T-helper 2 cell treated with Interferon-gamma antibody and Interleukin-4, amounts not matched to agents 100 ng/mL and 5 ng/mL, for 36 hours (primary cell): ENCODE results near the gene COQ8A. TPM values are rescaled to one million over a fixed set of nuclear protein-coding genes. Genes with fewer than 3 reads are reported as not detected.
"Not testable (repeated sequence)": the region's sequence is repeated elsewhere in the genome, so short reads cannot be mapped to it uniquely, and the experiment has no call there.

Experiments used
- intact Hi-C: fragments of 100-400 bp; cut with micrococcal nuclease; formaldehyde crosslinking; loops from one replicate; pipeline ENCODE4 v1.15.1; 2023
- total RNA-seq: library from RNA; stranded (reverse); gene quantifications from 2 replicates; pipeline ENCODE4 v1.2.3, GENCODE V29; 2022

The COQ8A gene
- total RNA-seq, 1 donor from 2014 or later = 29.3 TPM

DNA sequence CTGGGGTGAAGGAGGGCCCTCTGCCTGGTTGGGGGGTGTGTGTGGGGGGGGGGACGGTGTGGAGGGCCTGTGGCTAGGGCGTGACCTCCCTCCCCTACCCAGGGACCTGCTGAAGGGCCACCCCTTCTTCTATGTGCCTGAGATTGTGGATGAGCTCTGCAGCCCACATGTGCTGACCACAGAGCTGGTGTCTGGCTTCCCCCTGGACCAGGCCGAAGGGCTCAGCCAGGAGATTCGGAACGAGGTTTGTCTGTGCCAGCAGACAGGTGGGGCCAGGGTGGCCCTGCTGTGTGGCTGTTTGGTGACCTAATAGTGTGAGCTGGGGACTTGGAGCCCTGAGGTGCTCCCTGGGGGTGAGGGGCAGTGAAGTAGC is 43.9 kb downstream of the COQ8A start:
- intact Hi-C loops = no loop called here

DNA sequence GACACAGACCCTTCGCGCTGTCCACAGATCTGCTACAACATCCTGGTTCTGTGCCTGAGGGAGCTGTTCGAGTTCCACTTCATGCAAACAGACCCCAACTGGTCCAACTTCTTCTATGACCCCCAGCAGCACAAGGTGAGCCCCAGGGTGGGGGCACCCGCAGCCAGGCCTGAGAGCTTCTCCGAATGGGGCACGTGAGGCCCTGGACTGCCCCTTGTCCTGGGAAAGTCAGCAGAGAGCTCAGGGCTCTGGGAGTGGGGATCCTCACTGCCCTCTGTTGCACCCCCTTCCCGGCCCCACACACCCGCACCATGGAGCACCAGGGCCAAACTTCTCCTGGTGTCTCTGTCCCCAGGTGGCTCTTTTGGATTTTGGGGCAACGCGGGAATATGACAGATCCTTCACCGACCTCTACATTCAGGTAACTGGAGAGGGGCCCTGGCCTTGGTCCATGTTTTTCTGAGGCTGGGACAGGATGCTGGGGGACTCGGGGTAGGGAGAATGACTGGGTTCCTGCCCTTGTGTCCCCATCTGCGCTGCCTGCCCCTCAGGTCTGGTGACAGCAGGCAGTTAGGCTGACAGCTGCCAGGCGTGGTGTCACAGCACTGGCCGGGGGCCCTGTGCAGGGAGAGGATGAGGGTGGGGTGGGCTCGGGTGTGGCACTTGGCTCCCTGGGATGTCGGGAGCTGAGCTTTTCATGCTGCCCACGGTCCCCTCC is 44.6 kb downstream of the COQ8A start:
- intact Hi-C loops = no loop called here

DNA sequence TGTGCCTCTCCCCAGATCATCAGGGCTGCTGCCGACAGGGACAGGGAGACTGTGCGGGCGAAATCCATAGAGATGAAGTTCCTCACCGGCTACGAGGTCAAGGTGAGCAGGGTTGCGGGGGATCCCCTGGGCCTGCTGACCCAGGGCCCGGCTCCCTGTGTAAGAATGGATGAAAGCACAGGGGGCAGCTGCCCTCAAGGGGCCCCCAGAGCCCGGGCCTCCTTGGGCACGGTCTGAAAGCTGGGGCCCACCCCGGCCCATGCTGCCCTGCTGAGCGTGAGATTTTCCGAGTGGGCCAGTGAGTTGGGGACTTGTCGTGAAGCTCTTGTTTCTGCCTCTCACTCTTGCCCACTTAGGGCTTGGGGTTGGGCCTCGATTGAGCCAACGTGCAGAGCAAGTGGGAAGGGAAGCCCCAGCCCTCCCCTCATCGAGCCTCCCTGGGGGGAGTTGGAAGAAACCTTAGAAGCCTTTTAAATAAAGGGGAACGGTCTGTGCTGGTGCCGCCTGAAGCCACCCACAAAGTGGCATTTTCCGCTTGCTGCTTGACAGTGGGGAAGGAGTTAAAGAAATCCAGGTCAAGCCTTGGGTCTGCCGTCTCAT is 45.2 kb downstream of the COQ8A start:
- intact Hi-C loops = no loop called here

- intact Hi-C loops = no loop called here
Measured at GRCh38 chr1:226985839-226986463, 45.9 kb downstream of the COQ8A start.

GRCh38 chr1:226986496-226987178 is 46.5 kb downstream of the COQ8A start:
- intact Hi-C loops = no loop called here

GRCh38 chr1:226987179-226987536 is 47.1 kb downstream of the COQ8A start:
- intact Hi-C loops = no loop called here

GRCh38 chr1:226987623-226988333 is 47.7 kb downstream of the COQ8A start:
- intact Hi-C loops = no loop called here

- intact Hi-C loops = no loop called here
Measured at GRCh38 chr1:226988334-226988666, 48.2 kb downstream of the COQ8A start.

DNA sequence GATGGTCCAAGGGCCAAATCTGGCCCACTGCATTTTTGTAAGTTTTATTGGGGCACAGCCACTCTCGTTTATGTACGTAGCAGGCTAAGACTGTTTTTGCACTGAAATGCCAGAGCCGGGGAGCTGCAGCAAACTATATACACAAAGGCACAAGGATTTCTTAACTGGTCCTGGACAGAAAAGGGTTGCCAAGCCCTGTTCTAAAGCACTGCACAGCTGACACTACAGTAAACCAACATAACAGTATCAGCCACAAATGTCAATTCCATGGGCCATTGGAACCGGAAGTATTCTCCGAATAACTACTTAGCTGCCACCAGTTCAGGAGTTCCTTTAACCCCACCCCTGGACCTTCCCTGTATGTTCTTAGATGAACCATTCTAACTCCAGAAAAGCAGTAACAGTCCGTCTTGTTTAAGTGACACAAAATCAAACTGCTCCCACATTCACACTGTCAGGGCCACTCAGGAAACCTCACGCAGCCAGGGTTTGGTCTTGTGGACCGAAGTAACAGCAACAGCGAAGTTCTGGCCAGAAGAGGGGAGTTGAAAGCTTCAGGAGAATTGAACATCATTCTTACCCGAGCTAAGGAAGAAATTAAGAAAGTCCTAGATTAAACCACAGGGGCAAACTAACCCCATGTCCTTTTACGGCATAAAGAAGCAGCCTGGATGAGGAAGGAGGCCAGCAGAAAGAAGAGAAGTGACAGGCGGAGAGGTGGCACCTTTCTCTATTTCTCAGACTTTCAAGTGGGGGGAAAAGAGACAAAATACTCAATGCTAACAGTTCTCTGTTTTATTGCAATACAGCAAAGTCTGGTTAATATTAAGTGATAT is 49.2 kb downstream of the COQ8A start:
- intact Hi-C loops = no loop called here

GRCh38 chr1:226990133-226990716 is 50.1 kb downstream of the COQ8A start:
- intact Hi-C loops = loop anchor here (2.0 kb wide), 1 partner anchor 49 kb away; the partner anchor contains the start of gene COQ8A

- intact Hi-C loops = loop anchor here (2.0 kb wide), 1 partner anchor 51 kb away; the partner anchor contains the start of gene COQ8A
Measured at GRCh38 chr1:226991920-226992319, 51.8 kb downstream of the COQ8A start.

DNA sequence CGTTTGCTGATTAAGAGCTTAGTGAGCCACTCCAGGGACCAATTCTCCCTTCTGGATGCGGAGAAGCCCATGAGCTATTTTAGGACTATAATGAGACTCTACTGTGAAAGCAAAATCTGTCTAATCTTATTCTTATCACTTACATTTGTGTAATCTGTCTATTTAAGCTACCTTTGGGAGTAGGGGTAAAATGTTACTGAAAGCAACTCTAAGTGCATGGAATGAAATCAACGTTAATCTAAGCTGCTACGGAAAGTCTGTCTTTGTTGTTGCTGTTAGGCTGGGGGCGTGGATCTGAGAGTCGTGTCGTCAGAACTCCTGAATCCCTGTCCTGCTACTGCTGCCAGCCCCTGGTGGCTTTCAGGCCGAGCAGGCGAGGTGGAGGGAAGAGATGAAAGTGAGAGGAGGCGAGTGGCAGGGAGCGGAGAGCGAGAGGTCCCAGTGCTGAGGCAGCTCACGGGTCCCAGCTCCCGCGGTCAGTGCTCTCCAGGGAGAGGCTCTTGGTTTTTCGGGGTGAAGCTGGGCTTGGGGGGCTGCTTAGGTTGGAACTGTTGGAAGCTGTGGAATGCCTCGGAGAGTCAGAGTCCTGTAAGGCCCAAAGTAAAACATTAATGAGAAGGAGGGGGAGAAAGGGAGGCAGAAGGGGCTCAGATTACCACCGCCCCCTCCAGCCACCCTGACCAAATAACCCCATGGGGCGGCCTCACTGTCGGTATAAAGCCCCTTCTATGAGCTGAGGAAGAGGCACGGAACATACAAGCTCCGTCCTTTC is 53.9 kb downstream of the COQ8A start:
- intact Hi-C loops = no loop called here

- intact Hi-C loops = no loop called here
Measured at GRCh38 chr1:226994586-226995364, 54.7 kb downstream of the COQ8A start.

DNA sequence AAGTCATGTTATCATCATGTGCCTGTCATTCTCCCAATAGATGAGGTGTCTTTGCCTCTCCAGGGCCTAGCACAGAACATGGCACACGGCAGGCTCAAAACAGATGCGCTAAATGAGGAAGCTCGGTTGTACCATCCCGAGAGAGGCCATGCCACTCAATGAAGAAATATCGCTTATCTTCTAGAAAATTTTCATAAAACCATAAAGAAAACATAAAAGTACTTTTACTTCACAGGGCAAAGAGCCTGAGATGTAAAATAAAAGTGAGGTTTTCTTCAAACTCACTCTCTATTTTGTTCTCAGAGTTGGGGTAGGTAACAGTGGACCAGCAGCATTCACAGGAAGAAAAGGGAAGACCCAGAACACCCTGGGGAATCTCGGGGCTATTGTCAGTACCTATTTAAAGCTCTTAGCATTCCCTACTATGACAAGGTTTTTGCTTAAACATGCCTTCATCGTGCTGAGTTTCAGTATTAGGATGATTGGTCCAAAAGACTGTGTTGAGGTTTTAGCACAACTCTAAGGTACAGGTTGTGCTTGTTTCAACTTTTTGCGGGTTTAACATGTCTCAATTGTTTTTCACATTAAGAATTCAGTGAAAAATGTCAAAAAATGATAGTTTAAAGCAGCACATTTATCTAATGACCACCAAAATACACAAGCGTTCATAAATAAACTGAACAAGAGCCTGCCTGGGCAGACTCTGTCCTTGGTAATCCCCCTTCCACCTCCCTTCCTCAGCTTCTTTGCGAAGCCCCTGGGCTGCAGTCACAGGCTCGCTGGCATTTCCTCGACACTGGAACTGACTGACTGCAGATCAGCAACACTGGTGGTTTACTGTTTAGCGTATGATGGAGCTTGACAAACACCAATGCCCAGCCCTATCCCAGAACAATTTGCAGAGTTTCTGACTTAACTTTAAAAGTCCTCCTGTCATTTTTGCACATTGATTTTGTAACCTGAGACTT is 55.6 kb downstream of the COQ8A start:
- intact Hi-C loops = no loop called here

DNA sequence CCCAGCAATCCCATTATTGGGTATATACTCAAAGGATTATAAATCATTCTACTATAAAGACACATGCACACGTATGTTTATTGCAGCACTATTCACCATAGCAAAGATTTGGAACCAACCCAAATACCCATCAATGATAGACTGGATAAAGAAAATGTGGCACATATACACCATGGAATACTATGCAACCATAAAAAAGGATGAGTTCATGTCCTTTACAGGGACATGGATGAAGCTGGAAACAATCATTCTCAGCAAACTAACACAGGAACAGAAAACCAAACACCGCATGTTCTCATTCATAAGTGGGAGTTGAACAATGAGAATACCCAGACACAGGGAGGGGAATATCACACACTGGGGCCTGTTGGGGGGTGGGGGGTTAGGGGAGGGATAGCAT is 59.5 kb downstream of the COQ8A start:
- intact Hi-C loops = not testable (repeated sequence)

DNA sequence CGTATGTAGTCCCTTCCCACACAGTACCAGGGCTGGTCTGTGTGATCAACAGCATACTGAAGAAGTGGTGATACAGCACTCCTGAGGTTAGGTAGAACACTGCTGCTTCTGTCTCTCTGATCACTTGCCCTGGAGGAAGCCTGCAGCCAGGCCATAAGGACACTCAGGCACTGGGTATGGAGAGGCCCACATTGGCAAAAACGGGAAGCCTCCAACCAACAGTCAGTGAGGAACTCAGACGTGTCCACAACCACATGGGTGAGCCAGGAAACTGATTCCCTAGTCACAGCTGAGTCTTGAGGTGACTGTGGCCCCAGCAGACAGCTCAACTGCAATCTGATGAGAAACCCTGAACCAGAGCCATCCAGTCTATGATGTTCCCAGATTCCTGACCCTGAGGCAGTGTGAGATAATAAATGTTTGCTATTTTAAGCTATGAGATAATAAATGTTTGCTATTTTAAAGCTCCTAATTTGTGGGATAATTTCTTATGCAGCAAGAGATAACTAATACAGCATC is 62.5 kb downstream of the COQ8A start:
- intact Hi-C loops = no loop called here

GRCh38 chr1:227003165-227003564 is 63.1 kb downstream of the COQ8A start:
- intact Hi-C loops = no loop called here
